Right lobe of liver (tissue), 4 donors: ENCODE data around the gene PTPRT.

Source experiments
- CTCF ChIP-seq, 4 donors: fragments of 200-600 bp in 3 of 4; fragments of 450-650 bp in 1 of 4; IDR thresholded peaks; one replicate each; pipeline versions ENCODE4 v1.5.1 to v1.8.0; 2016 to 2022; ENCODE audit warnings: antibody characterized with exemption in 4 of 4, mild to moderate bottlenecking in 2 of 4
- POLR2A ChIP-seq: fragments of 450-650 bp; IDR thresholded peaks from one replicate; pipeline ENCODE4 v1.6.1; 2017; ENCODE audit warnings: antibody characterized with exemption, mild to moderate bottlenecking
- donor health status: DM: no; HTN: no; CAD: no.
- donor health status: DM: no; HTN: no; CAD: no.
- donor health status: DM: no; HTN: yes; CAD: no.

- TF ChIP-seq CTCF (IDR thresholded peaks at IDR 0.05) = no peak
- TF ChIP-seq POLR2A = no peak
Measured at GRCh38 chr20:42391807-42392206, 797.9 kb downstream of the PTPRT start.
